ENCODE measurements around the gene GNG7.

DNA sequence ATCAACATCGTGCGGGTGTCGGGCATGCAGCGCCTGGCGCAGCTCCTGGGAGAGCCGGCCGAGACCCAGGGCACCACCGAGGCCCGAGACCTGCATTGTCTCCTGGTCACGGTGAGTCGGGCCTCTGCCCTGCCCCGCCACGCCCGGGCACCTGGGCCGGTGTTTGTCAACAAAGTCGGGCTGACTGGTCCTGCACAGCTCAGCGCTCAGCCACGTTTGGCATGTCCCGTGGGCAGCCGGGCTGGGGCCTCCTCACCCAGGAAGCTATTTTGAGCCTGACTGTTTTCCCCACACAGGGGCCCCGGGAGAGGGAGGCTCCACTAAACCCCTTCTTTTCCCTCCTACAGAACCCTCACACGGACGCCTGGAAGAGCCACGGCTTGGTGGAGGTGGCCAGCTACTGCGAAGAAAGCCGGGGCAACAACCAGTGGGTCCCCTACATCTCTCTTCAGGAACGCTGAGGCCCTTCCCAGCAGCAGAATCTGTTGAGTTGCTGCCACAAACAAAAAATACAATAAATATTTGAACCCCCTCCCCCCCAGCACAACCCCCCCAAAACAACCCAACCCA, 225.3 kb downstream of the GNG7 start:
- TF ChIP-seq, protein P1, sequence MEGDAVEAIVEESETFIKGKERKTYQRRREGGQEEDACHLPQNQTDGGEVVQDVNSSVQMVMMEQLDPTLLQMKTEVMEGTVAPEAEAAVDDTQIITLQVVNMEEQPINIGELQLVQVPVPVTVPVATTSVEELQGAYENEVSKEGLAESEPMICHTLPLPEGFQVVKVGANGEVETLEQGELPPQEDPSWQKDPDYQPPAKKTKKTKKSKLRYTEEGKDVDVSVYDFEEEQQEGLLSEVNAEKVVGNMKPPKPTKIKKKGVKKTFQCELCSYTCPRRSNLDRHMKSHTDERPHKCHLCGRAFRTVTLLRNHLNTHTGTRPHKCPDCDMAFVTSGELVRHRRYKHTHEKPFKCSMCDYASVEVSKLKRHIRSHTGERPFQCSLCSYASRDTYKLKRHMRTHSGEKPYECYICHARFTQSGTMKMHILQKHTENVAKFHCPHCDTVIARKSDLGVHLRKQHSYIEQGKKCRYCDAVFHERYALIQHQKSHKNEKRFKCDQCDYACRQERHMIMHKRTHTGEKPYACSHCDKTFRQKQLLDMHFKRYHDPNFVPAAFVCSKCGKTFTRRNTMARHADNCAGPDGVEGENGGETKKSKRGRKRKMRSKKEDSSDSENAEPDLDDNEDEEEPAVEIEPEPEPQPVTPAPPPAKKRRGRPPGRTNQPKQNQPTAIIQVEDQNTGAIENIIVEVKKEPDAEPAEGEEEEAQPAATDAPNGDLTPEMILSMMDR (conservative IDR thresholded peaks at IDR 0.05; ENCODE audit: low read depth, low read length): no peak
- no peak for TF ChIP-seq EZH2 (IDR thresholded peaks at IDR 0.05; ENCODE audit: low read length, unreplicated experiment)
